Fibroblast of the aortic adventitia (primary cell): ENCODE results near the gene STXBP5. TPM values are rescaled to one million over a fixed set of nuclear protein-coding genes. Genes with fewer than 3 reads are reported as not detected.

ENCODE experiments used
- DNase-seq: peaks from one replicate; pipeline ENCODE4 v3.0.0-alpha.2; 2010; ENCODE audit warnings: low read depth
- H3K4me3 ChIP-seq: 2 replicates; pipeline ENCODE4 v1.5.1; 2011; ENCODE audit warnings: low read depth, mild to moderate bottlenecking, control low read depth, low read length, moderate library complexity
- total RNA-seq: library from RNA; depleted of rRNA; stranded (reverse); fragments of >200 nt; gene quantifications from 2 replicates; pipeline ENCODE4 v1.2.3, GENCODE V29; 2012; ENCODE audit warnings: low replicate concordance
- TF ChIP-seq, protein P1 (sequence below): IDR thresholded peaks from 2 replicates; pipeline ENCODE4 v1.5.1; 2011; ENCODE audit warnings: mild to moderate bottlenecking, low read length, control low read depth, inconsistent platforms; ENCODE audit not compliant: insufficient read depth

The STXBP5 gene
- total RNA-seq, 1 donor, result 65.2 TPM

DNA sequence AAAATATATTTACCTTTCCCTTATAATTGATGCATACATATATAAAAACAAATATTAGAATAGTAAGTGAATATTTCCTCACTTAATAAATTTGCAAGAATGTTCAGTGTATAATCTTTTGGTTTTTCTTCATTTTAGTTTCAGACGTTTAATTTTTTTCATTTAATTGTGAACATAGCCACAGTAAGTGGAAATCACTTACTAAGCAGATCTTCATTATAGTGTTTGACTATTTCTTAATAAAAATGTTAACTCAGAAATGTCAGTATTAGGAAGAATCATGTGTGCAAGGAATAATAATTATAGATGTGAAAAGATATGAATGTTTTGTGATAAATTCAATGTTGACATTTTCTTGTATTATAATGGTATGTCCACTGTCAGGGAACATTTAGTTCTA lies 27.4 kb downstream of the STXBP5 start:
- H3K4me3 ChIP-seq, result no peak overlapping the region
- TF ChIP-seq, protein P1, sequence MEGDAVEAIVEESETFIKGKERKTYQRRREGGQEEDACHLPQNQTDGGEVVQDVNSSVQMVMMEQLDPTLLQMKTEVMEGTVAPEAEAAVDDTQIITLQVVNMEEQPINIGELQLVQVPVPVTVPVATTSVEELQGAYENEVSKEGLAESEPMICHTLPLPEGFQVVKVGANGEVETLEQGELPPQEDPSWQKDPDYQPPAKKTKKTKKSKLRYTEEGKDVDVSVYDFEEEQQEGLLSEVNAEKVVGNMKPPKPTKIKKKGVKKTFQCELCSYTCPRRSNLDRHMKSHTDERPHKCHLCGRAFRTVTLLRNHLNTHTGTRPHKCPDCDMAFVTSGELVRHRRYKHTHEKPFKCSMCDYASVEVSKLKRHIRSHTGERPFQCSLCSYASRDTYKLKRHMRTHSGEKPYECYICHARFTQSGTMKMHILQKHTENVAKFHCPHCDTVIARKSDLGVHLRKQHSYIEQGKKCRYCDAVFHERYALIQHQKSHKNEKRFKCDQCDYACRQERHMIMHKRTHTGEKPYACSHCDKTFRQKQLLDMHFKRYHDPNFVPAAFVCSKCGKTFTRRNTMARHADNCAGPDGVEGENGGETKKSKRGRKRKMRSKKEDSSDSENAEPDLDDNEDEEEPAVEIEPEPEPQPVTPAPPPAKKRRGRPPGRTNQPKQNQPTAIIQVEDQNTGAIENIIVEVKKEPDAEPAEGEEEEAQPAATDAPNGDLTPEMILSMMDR, result no peak
- DNase-seq, result no peak

GRCh38 chr6:147234685-147235084 lies 30.5 kb downstream of the STXBP5 start:
- no peak overlapping the region for H3K4me3 ChIP-seq
- TF ChIP-seq, protein P1, result no peak
- no peak for DNase-seq

DNA sequence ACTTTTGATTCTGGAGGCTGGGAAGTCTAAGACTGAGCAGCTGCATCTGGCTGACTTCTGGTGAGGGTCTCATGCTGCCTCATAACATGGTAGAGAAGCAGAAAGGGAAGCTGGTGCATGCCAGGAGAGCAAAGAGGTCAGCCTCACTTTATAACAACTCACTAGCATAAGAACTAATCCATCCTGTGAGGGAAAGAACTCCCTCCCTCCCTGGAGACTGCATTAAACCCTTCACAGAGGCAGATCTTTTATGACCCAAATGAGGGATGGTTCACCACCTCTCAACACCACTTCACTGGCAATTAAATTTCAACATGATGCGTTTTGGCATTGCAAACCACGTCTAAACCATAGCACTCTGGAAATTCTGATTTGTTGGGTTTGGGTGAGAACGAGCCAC lies 33.9 kb downstream of the STXBP5 start:
- TF ChIP-seq, protein P1, result no peak
- no peak for DNase-seq
- H3K4me3 ChIP-seq, result no peak overlapping the region

DNA sequence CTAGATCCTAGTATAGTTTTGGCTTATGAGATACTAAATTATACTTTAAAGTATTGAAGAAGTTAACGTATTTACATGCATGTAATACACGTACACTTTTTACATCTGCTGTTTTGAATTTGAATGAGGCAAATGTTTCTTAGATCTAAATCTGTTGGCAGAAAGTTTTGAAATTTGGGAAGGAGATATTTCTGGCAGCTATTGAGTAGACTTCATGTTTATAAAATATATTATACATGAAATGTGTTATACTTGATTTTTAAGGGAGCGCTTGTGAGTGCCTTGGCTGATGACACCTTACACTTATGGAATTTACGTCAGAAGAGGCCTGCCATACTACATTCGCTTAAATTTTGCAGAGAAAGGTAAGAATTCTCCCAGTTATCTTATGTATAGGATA lies 34.7 kb downstream of the STXBP5 start:
- no peak overlapping the region for H3K4me3 ChIP-seq
- no peak for DNase-seq
- TF ChIP-seq, protein P1, result no peak

DNA sequence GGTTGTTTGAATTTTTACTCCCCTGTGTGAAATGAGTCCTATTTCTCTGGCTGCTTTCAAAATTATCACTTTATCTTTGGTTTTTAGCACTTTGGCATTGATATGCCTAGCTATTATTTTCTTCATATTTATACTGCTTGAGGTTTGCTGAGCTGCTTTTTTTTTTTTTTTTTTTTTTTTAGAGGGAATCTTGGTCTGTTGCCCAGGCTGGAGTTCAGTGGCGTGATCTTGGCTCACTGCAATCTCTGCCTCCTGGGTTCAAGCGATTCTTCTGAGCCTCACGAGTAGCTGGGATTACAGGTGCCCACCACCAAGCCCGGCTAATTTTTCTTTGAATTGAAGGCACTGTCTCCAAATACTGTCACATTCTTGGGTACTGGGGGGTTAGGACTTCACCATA lies 40.6 kb downstream of the STXBP5 start:
- TF ChIP-seq, protein P1, result no peak
- H3K4me3 ChIP-seq, result no peak overlapping the region
- DNase-seq, result peak; percentile 22

- H3K4me3 ChIP-seq, result no peak overlapping the region
- no peak for DNase-seq
- TF ChIP-seq, protein P1, result no peak
Measured at GRCh38 chr6:147245693-147246092, 41.5 kb downstream of the STXBP5 start.
